ENCODE data around the gene APBA3.

GRCh38 chr19:3722443-3723109, 38.9 kb downstream of the APBA3 start:
- TF ChIP-seq CTCF (IDR thresholded peaks at IDR 0.05) = no peak
- TF ChIP-seq REST (IDR thresholded peaks at IDR 0.05; ENCODE audit: insufficient read depth in 1 of 2, low read depth in 2 of 2, low read length in 1 of 2) = no peak

Data from Panc1 (cell line).